GM23248 (cell line): Measurements from ENCODE around the gene CA14.

Experiments used
- EZH2 ChIP-seq: fragments of 200-600 bp; sonication (generic); IDR thresholded peaks from 2 replicates; pipeline ENCODE4 v1.6.1; 2018; ENCODE audit warnings: antibody characterized with exemption, mild to moderate bottlenecking; ENCODE audit not compliant: insufficient read depth, poor library complexity, severe bottlenecking
- EZH2phosphoT487 ChIP-seq: fragments of 200-600 bp; sonication (generic); IDR thresholded peaks from 2 replicates; pipeline ENCODE4 v1.6.1; 2018; ENCODE audit warnings: antibody characterized with exemption, moderate library complexity, mild to moderate bottlenecking, low read depth; ENCODE audit not compliant: insufficient read depth

GRCh38 chr1:150235294-150235851 lies 22.2 kb upstream of the CA14 start:
- TF ChIP-seq EZH2phosphoT487 (no peak), EZH2 (no peak)
